Fibroblast of peridontal ligament (primary cell): Measurements from ENCODE around the gene RPGRIP1L.
A peak's percentile ranks its signal among the peaks of the same experiment; 100 is the strongest.

Experiments used
- DNase-seq: peaks from one replicate; pipeline ENCODE4 v3.0.0-alpha.2; 2010; ENCODE audit errors: extremely low read depth

RPGRIP1L gene

GRCh38 chr16:53651357-53651756, 52.3 kb downstream of the RPGRIP1L start:
- no peak for DNase-seq

DNA sequence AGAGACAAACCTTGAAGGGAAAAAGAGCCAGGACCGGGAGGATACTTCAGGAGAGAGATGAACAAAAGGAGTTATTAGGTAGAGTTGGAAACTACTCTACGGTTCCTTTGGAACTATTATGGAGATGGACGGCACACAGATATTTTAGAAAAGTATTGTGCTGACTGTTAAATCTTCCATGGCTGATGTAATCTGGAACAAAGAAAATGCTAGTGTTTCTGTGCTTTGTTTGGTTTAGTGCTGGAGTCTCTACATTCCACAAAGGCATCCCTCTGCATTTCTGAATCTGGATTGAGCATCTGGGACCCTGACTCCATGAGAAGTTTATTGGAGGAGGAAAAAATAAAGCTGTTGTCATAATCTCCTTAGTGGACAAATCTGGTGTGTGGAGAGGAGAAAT, 57.2 kb downstream of the RPGRIP1L start:
- peak; percentile 31 for DNase-seq

- DNase-seq, result no peak
These were observed 60.2 kb downstream of the RPGRIP1L start for GRCh38 chr16:53643474-53643873.

DNA sequence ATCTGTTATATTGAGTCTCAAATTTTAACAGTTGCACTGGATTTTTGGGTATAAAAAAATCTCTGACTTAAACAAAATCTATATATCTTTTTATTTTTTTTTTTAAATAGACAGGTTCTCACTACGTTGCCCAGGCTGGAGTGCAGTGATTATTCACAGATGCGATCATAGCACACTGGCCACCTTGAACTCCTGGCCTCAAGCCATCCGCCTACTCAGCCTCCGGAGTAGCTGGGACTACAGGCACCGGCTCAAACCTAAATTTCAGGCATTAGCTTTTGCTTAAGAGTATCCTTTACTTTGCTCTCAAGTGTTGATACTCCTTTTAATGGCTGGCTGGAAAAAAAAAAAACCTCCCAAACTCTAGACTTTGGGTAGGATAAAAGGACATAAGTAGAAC, 61.6 kb downstream of the RPGRIP1L start:
- DNase-seq, result no peak

GRCh38 chr16:53636978-53637377, 66.7 kb downstream of the RPGRIP1L start:
- no peak for DNase-seq

GRCh38 chr16:53632526-53632925, 71.1 kb downstream of the RPGRIP1L start:
- DNase-seq, result peak; percentile 26

- no peak for DNase-seq
These were observed 72.2 kb downstream of the RPGRIP1L start for GRCh38 chr16:53631236-53632025.

DNA sequence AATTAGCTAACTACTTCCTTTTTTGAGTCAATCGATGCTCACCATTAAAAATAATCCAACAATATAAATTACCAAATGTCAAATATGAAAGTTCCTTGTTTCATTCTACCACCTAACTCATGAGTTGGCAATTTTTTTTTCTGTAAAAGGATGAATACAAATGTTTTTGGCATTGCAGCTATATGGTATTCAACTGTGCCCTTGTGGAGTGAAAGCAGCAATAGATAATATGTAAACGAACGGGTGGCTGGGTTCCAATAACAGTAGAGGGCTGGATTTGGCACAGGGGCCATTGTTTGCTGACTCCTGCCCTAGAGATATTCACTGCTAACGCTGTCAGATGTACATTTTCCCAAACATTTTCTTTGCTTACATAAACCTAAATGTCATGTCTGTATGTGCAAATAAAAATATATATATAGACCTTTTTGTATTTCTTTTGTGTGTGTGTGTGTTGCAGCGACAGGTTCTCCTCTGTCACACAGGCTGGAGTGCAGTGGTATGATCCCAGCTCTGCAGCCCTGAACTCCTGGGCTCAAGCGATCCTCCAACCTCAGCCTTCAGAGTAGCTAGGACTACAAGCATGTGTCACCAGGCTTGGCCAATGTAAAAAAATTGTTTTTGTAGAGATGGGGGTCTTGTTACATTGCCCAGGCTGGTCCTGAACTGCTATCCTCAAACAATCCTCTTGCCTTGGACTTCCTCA, 73.9 kb downstream of the RPGRIP1L start:
- no peak for DNase-seq

GRCh38 chr16:53629151-53629550, 74.5 kb downstream of the RPGRIP1L start:
- DNase-seq, result no peak

DNA sequence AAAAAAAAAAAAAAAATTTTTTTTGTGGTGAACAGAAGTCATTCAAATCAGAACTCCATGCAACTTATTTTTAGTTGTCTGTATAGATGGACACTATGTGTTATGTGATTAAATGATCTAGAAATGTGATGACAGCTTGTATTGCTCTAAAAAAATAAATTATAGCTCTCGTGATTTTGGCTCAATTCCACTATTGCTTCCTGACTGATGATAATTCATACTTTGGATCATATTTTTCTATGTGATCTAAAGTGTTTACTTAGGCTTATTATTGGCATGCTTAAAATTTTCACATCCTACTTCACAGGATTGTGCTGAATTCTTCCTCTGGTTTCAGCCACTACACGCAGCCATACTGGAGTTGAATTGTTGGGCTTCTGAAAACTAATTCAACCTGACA, 76.8 kb downstream of the RPGRIP1L start:
- no peak for DNase-seq

GRCh38 chr16:53626161-53626560, 77.5 kb downstream of the RPGRIP1L start:
- no peak for DNase-seq

- DNase-seq, result no peak
These were observed 78.4 kb downstream of the RPGRIP1L start for GRCh38 chr16:53625221-53625620.

GRCh38 chr16:53622315-53622714, 81.3 kb downstream of the RPGRIP1L start:
- DNase-seq, result no peak

GRCh38 chr16:53620476-53620875, 83.2 kb downstream of the RPGRIP1L start:
- no peak for DNase-seq

DNA sequence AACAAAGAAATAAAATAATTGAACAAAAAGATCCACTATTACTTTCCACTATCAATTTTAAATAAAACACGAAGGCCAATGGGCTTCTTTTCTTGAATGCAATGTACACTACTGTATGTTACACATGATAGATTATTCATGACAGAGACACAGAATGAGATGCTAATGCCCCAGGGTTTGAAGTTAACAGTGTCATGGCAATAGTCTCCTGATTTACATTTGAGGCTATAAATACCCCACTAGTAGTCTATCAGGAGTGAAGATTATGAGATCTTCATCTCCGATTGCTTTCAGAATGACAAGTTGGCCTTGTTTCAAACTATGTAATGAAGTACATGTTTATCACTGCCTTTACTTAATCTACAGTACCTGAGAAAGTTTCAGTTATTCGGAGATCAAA, 84.4 kb downstream of the RPGRIP1L start:
- no peak for DNase-seq

DNA sequence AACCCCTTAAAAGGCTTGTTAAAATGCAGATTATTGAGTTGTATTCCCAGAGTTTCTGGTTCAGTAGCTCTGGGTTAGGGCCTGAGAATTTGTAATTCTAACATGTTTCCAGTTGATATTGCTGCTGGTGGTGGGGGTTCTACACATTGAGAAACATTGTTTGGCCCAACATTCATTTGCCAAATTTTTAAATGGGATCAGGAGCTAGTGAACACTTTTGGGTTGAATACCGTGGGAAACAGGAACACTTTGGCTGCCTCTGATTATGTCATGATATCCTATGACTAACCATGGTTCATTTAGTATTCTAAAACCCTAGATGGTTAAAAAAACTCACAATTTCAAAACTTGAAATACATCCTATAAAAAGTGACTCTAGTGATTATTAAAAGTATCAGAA, 89.3 kb downstream of the RPGRIP1L start:
- peak; percentile 48 for DNase-seq

DNA sequence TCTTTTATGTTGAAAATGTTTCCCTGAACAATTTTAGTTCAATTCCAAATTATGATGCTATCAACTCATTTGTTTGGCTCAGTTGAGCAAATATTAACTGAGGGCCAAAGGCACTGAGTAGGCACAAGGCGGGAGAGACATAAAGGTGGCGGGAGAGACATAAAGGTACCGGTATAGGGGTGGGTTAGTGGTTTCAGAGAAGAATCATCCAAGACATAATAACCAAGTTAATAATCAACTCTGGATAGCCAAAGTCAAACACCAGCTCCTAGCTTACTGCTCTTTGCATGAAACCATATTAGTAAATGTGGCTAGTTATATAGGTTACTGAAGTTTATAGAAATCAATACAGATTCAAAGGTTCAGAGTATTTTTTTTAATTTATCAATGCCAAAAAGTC, 91.7 kb downstream of the RPGRIP1L start:
- DNase-seq, result no peak

- DNase-seq, result no peak
These were observed 92.4 kb downstream of the RPGRIP1L start for GRCh38 chr16:53611179-53611696.

DNA sequence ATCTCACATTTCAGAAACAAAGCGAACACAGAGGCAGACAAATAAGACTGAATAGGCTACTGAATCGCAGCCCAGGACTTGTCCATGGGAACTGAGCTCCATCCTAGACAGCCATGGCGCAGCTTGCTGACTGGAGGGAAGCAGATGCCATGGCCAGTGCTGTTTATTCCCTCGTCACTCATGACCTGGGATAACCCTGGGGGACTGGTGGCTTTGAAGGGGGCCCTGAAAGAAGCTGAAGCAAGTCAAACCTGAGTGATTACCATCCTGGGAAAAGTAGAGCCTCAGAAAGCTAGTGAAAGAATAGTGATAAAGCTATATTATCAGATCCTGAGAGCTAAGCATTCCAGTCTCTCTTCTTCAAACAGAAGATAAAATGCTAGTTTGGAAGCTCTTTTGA, 94.1 kb downstream of the RPGRIP1L start:
- no peak for DNase-seq

DNA sequence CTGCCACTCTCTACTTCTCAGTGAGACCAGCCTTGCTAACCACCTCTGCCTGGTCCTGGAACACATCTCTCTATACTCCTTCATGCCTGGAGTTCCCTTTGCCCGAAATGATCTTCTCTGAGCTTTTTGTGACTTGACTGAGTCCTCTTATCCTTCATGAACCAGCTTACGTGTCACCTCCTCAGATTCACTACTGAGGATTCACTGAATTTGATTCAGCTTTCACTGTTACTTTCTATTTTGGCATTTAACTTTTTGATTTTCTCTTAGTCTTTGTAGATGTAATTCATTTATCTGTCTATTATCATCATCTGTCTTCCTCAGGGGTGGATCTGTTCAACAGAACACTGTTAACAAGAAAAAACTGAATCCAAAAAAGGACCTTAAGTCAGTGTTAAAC, 95.6 kb downstream of the RPGRIP1L start:
- no peak for DNase-seq

GRCh38 chr16:53605831-53606400, 97.7 kb downstream of the RPGRIP1L start:
- peak; percentile 91 for DNase-seq

- peak; percentile 5 for DNase-seq
These were observed 98.3 kb downstream of the RPGRIP1L start for GRCh38 chr16:53605356-53605755.

DNA sequence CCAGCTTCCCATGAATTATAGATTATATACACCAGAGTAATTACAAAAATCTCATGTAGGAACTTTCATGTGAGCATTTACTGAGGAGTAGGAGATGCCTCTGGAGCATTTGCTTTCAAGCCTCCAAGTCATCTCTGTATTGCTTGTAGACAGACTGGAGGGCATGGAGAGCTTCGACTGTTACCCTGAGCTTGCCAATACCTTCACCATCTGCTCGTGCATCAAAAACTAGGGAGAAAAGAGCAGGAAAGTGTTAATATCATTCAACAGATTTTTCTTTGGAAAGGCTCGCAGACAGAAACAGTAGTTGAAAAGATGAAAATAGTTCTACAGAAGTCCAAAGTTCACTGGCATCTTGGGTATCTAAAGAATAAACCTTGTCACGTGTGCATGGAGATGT, 101.7 kb downstream of the RPGRIP1L start:
- DNase-seq, result no peak
